Duodenal mucosa (tissue), 2 donors: ENCODE measurements around the gene RPS6KA1.
A peak's percentile ranks its signal among the peaks of the same experiment; 100 is the strongest.
"Not testable (repeated sequence)": the region's sequence is repeated elsewhere in the genome, so short reads cannot be mapped to it uniquely, and the experiment has no call there.

Experiments
- H3K27ac ChIP-seq: one replicate; pipeline ENCODE4 v1.7.0; 2013; ENCODE audit warnings: low read depth, low read length
- H3K27me3 ChIP-seq, 2 donors: one replicate each; pipeline ENCODE4 v1.7.0; 2013; ENCODE audit warnings: low read length in 2 of 2, control low read depth in 1 of 2; ENCODE audit not compliant: insufficient read depth in 2 of 2, control insufficient read depth in 1 of 2
- H3K36me3 ChIP-seq, 2 donors: one replicate each; pipeline ENCODE4 v1.7.0; 2013; ENCODE audit warnings: low read length in 2 of 2, control low read depth in 1 of 2; ENCODE audit not compliant: insufficient read depth in 2 of 2, control insufficient read depth in 1 of 2
- H3K4me1 ChIP-seq, 2 donors: one replicate each; pipeline ENCODE4 v1.7.0; 2013; ENCODE audit warnings: low read length in 2 of 2, control low read depth in 1 of 2; ENCODE audit not compliant: insufficient read depth in 2 of 2, control insufficient read depth in 1 of 2
- H3K4me3 ChIP-seq, 2 donors: one replicate each; pipeline ENCODE4 v1.7.0; 2013; ENCODE audit warnings: low read length in 2 of 2, low read depth in 1 of 2
- H3K9ac ChIP-seq, 2 donors: one replicate each; pipeline ENCODE4 v1.7.0; 2013; ENCODE audit warnings: low read length in 2 of 2, low read depth in 1 of 2
- H3K9me3 ChIP-seq, 2 donors: one replicate each; pipeline ENCODE4 v1.7.0; 2013; ENCODE audit warnings: low read length in 2 of 2, control low read depth in 1 of 2; ENCODE audit not compliant: control insufficient read depth in 1 of 2

RPS6KA1 gene

DNA sequence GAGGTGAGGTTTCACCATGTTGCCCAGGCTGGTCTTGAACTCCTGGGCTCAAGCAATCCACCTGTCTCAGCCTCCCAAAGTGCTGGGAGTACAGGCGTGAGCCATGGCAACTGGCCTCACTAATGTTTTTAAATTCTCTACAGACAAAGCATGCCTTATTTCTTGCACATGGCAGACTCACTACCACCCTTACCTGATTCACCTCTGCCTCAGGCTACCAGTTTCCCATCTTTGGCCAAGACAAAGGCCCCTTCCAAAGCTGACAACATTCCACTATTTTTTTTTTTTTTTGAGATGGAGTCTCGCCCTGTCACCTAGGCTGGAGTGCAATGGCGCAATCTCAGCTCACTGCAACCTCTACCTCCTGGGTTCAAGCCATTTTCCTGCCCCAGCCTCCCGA, 13.7 kb upstream of the RPS6KA1 start:
- H3K4me1 ChIP-seq, H3K9ac ChIP-seq, H3K4me3 ChIP-seq, H3K27ac ChIP-seq, H3K9me3 ChIP-seq, H3K36me3 ChIP-seq, H3K27me3 ChIP-seq: not testable (repeated sequence)

DNA sequence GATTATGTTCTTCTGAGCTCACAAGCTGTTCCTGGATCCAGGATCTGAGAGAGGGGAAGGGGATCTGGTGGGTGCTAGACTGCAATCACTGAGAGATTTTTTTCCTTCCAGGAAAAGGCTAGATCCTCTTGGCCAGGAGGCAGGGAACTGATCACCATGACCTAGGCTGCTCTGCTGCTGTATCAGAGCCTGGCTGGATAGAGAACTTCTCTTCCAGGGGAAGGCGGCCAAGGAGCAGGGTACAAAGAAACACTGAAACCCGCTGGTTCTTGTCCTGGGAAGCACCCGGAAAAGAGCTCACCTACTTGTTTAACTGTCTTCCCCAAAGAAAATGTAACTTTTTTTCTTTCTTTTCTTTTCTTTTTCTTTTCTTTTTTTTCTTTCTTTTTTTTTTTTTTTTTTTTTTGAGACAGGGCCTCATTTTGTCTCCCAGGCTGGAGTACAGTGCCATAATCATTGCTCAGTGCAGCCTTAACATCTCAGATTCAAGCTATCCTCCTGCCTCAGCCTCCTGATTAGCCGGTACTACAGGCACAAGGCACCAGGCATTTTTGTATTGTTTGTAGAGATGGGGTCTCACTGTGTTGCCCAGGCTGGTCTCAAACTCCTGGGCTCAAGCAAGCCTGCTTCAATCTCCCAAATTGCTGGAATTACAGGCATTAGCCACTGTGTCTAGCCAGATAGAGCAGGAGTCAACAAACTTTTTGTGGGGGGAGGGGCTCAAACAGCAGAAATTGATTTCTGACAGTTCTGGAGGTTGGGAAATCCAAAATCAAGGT, 12.4 kb upstream of the RPS6KA1 start:
- Histone ChIP-seq H3K27ac (no peak overlapping the region), H3K9ac (no peak overlapping the region), H3K4me3 (no peak overlapping the region), H3K9me3 (no peaks in the 10 kb centered on the region), H3K27me3 (no peaks in the 10 kb centered on the region), H3K4me1 (no peaks in the 10 kb centered on the region), H3K36me3 (no peaks in the 10 kb centered on the region)

DNA sequence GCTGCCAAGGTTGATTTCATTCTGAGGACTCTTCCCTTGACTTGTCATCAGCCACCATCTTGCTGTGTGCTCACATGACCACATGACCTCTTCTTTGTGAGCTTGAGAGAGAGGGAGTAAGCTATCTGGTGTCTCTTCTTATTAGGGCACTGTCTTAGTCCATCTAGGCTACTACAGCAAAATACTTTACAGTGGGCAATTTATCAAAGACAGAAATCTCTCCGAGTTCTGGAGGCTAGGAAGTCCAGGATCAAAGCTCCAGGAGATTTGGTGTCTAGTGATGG, 11.9 kb upstream of the RPS6KA1 start:
- H3K9me3 ChIP-seq, result no peaks in the 10 kb centered on the region
- H3K4me3 ChIP-seq, result no peak overlapping the region
- H3K27ac ChIP-seq, result no peak overlapping the region
- no peak overlapping the region for H3K9ac ChIP-seq
- no peaks in the 10 kb centered on the region for H3K27me3 ChIP-seq
- no peaks in the 10 kb centered on the region for H3K36me3 ChIP-seq
- no peaks in the 10 kb centered on the region for H3K4me1 ChIP-seq

DNA sequence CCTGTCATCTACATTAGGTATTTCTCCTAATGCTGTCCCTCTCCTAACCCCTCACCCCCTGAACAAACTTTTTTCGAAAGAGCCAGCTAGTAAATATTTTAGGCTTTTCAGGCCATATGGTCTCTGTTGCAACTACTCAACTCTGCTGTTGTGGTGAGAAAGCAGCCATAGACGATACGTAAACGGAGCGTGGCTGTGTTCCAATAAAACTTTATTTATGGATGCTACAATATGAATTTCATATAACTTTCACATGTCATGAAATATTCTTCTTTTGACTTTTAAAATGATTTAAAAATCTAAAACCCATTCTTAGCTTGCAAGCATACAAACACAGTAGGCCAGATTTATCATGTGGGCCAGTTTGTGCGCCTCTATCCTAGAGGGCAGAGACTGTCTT, 11.2 kb upstream of the RPS6KA1 start:
- Histone ChIP-seq H3K9me3 (no peaks in the 10 kb centered on the region), H3K9ac (no peak overlapping the region), H3K27me3 (no peaks in the 10 kb centered on the region), H3K27ac (no peak overlapping the region), H3K36me3 (no peaks in the 10 kb centered on the region), H3K4me3 (no peak overlapping the region), H3K4me1 (no peaks in the 10 kb centered on the region)

DNA sequence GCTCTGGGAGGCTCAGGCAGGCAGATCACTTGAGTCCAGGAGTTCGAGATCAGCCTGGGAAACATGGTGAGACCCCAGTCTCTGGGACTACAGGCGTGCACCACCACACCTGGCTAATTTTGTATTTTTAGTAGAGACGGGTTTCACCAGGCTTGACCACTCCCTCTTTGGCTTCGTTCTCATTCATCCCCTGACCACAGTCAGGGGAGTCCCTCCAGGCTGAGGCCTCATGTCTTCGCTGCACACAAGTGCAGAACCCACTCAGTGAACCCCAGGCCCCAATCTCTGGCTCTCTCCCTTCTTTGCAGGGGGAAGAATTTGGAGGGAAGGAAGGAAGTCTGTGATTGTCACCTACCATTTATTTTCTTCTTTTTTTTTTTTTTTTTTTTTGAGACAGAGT, 9.2 kb upstream of the RPS6KA1 start:
- H3K4me1 ChIP-seq, result no peaks in the 10 kb centered on the region
- no peaks in the 10 kb centered on the region for H3K9me3 ChIP-seq
- H3K27me3 ChIP-seq, result peaks cover 0 to 8% of the 10 kb centered on the region in 2 donors
- no peak overlapping the region for H3K27ac ChIP-seq
- H3K4me3 ChIP-seq, result no peak overlapping the region
- no peaks in the 10 kb centered on the region for H3K36me3 ChIP-seq
- H3K9ac ChIP-seq, result no peak overlapping the region

DNA sequence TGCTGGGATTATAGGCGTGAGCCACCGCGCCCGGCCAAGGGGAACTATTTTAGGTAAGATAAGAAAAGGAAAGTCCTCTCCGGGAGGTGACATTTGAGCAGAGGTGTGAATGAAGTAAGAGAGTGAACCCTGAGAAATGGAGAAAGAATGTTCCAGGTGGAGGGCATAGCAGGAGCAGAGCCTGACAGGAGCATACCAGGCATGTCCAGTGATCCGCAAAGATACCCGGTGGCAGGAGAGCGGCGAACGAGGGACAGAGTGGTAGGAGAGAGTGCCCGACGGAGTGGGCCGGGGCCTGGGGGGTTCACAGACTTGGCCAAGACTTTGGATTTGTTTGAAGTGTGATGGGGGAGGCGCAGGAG, 7.9 kb upstream of the RPS6KA1 start:
- H3K27ac ChIP-seq, result no peak overlapping the region
- H3K9ac ChIP-seq, result no peak overlapping the region
- peaks cover 0 to 8% of the 10 kb centered on the region in 2 donors for H3K27me3 ChIP-seq
- H3K4me3 ChIP-seq, result no peak overlapping the region
- no peaks in the 10 kb centered on the region for H3K36me3 ChIP-seq
- no peaks in the 10 kb centered on the region for H3K9me3 ChIP-seq
- H3K4me1 ChIP-seq, result no peaks in the 10 kb centered on the region

DNA sequence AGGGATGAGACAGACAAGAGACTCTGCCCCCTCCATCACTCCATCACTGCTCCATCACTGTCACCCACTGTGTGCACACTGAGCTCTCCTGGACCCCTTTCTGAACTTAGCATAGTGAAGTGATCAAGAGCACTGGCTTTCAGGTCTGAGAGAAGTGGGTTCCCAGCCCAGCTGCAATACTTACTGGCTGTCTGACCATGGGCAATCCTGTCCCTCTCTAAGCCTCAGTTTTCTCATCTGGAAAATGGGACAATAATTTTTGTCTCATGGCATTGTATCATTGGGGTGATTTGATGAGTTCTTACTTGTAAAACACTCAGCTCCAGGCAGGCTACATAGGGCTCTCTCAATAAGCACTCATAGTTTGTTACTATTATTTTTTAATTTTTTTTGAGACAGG, 7.5 kb upstream of the RPS6KA1 start:
- Histone ChIP-seq H3K4me1 (no peaks in the 10 kb centered on the region), H3K36me3 (no peaks in the 10 kb centered on the region), H3K9ac (no peak overlapping the region), H3K4me3 (no peak overlapping the region), H3K27ac (no peak overlapping the region), H3K27me3 (peaks cover 0 to 8% of the 10 kb centered on the region in 2 donors), H3K9me3 (no peaks in the 10 kb centered on the region)

DNA sequence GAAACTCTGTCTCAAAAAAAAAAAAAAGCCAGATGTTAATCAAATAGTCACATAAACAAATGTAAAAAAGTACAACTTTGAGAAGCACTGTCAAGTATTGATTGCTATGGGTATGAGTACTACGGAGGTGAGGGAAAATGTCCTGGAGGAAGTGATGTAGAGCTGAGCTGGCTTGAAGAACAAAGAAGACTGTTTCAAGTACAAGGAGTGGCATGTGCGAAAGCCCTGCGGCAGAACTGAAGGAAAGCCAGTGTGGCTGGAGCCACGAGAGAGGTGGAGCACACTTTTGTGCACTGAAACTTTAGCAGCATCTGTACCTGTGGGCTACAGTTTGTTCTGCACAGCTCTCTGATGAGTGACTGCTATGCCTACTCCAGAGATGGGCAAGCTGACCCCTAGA, 5.4 kb upstream of the RPS6KA1 start:
- Histone ChIP-seq H3K9ac (no peak overlapping the region), H3K36me3 (no peaks in the 10 kb centered on the region), H3K9me3 (no peaks in the 10 kb centered on the region), H3K4me1 (peaks cover 0 to 2% of the 10 kb centered on the region in 2 donors), H3K27ac (no peak overlapping the region), H3K27me3 (peaks cover 0 to 8% of the 10 kb centered on the region in 2 donors), H3K4me3 (no peak overlapping the region)

DNA sequence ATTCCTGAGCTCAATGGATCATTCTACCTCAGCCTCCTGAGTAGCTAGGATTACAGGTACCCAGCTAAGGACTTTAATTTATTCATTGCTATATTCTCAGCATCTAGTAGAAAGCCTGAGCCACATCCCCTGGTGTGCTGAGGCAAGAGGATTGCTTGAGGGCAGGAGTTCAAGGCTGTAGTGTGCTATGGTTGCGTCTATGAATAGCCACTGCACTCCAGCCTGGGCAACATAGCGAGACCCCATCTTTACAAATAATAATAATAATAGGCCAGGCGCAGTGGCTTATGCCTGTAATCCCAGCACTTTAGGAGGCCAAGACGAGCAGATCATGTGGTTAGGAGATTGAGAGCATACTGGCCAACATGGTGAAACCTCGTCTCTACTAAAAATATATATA, 3.3 kb upstream of the RPS6KA1 start:
- Histone ChIP-seq H3K4me3 (no peak overlapping the region), H3K9ac (no peak overlapping the region), H3K36me3 (no peaks in the 10 kb centered on the region), H3K27ac (no peak overlapping the region), H3K4me1 (peaks cover 11% of the 10 kb centered on the region in 2 donors), H3K27me3 (peaks cover 0 to 8% of the 10 kb centered on the region in 2 donors), H3K9me3 (no peaks in the 10 kb centered on the region)

DNA sequence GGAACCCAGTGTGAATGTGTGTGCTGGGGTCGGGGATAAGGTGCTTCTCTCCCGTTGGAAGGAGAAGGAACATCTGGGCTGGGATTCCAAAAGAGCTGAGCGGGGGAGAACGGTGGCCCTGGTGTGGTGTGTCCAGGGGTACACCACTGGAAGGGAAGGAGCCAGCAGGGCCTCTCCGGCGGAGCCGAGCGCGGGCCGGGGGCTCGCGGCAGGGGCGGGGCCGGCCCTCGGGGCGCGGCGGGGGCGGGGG, 231 bp upstream of the RPS6KA1 start:
- H3K4me3 ChIP-seq, result peak overlapping the region; percentile 67 to 71
- H3K4me1 ChIP-seq, result peaks cover 31 to 36% of the 10 kb centered on the region in 2 donors
- H3K9ac ChIP-seq, result peak overlapping the region; percentile 48 to 71
- no peaks in the 10 kb centered on the region for H3K36me3 ChIP-seq
- H3K27ac ChIP-seq, result no peak overlapping the region
- H3K27me3 ChIP-seq, result peaks cover 0 to 6% of the 10 kb centered on the region in 2 donors
- H3K9me3 ChIP-seq, result no peaks in the 10 kb centered on the region

DNA sequence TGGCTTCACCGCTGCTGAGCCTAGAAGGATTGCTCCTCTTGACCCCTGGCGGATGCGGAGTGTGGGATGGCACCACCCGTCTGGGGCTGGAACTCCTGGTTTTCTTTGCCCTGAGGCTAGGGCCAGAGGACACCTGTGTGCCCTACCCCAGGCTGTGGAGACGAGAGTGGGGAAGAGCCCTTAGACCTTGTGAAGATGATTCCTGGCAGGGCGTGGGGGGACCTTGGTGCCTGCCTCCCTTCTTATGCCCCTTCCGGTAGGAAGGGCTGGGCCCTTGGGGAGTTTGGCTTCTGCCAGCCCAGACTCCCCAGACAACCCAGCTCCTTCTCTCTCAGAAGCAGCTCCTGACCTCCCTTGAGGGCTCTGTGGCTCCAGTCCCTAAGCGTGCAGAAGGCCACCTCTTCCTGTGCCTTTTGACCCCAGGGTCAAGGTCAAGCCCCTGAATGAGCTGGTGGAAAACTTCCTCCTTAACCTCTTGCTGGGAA, 891 bp downstream of the RPS6KA1 start:
- H3K9ac ChIP-seq, result peak overlapping the region; percentile 95 to 99
- H3K36me3 ChIP-seq, result no peaks in the 10 kb centered on the region
- H3K9me3 ChIP-seq, result no peaks in the 10 kb centered on the region
- no peaks in the 10 kb centered on the region for H3K27me3 ChIP-seq
- H3K27ac ChIP-seq, result peak overlapping the region; percentile 77
- peak overlapping the region; percentile 93 for H3K4me3 ChIP-seq
- H3K4me1 ChIP-seq, result peaks cover 41 to 43% of the 10 kb centered on the region in 2 donors
